Esophagus muscularis mucosa (tissue), 4 donors: Measurements from ENCODE around the gene KCNG1.

ENCODE experiments used
- EP300 ChIP-seq: sonication (generic); formaldehyde crosslinking; IDR thresholded peaks from one replicate; pipeline ENCODE4 v1.6.1; 2017; ENCODE audit warnings: antibody characterized with exemption
- POLR2A ChIP-seq: fragments of 450-650 bp; IDR thresholded peaks from one replicate; pipeline ENCODE4 v1.6.1; 2017; ENCODE audit warnings: antibody characterized with exemption, moderate library complexity, mild to moderate bottlenecking, low read depth
- POLR2AphosphoS5 ChIP-seq, 2 donors: sonication (generic); formaldehyde crosslinking; IDR thresholded peaks; one replicate each; pipeline ENCODE4 v1.6.1; 2017; ENCODE audit warnings: antibody characterized with exemption in 2 of 2
- TF ChIP-seq, protein P1 (sequence below), 3 experiments: fragments of 200-600 bp in 2 of 3; fragments of 450-650 bp in 1 of 3; sonication (generic) in 2 of 3; IDR thresholded peaks; one replicate each; pipeline ENCODE4 v1.5.1; 2017 to 2019; ENCODE audit warnings: antibody characterized with exemption in 3 of 3, mild to moderate bottlenecking in 2 of 3, moderate library complexity in 1 of 3

- TF ChIP-seq, protein P1, sequence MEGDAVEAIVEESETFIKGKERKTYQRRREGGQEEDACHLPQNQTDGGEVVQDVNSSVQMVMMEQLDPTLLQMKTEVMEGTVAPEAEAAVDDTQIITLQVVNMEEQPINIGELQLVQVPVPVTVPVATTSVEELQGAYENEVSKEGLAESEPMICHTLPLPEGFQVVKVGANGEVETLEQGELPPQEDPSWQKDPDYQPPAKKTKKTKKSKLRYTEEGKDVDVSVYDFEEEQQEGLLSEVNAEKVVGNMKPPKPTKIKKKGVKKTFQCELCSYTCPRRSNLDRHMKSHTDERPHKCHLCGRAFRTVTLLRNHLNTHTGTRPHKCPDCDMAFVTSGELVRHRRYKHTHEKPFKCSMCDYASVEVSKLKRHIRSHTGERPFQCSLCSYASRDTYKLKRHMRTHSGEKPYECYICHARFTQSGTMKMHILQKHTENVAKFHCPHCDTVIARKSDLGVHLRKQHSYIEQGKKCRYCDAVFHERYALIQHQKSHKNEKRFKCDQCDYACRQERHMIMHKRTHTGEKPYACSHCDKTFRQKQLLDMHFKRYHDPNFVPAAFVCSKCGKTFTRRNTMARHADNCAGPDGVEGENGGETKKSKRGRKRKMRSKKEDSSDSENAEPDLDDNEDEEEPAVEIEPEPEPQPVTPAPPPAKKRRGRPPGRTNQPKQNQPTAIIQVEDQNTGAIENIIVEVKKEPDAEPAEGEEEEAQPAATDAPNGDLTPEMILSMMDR (IDR thresholded peaks at IDR 0.05): no peak
- TF ChIP-seq POLR2A: no peak
- TF ChIP-seq POLR2AphosphoS5 (IDR thresholded peaks at IDR 0.05): no peak
- TF ChIP-seq EP300: no peak
These were observed 47.7 kb upstream of the KCNG1 start for GRCh38 chr20:51070621-51071020.
